ENCODE data around the gene NRP1. TPM values are rescaled to one million over a fixed set of nuclear protein-coding genes. Genes with fewer than 3 reads are reported as not detected.

The NRP1 gene
- total RNA-seq, 1 experiment from 2014 or later: 3.0 TPM

DNA sequence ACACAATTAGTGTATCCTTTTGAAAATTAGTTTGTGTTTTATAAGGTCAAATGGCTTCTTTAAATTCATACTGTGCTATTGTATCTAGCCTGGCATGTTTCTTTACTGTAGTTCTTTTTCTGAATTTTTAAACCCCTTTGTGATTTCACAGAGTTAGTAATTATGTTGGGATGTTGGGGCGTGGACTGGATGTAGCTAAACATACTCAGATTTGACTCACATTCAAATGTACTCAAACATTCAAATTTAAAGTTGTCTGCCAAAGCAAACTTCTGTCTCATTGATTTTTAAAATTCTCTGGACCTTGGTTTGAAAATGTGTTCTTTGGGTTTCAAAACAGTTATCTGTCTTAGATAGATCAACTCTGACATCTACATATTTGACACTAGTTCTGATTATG is 7.2 kb upstream of the NRP1 start:
- ATAC-seq (no peak), DNase-seq (ENCODE audit: low spot score) (no peak)
- ChIA-PET CTCF (no interaction called here), POLR2A (no interaction called here)
- no peak overlapping the region for H3K27ac Mint-ChIP-seq
- no peaks in the 10 kb centered on the region for H3K36me3 Mint-ChIP-seq
- TF ChIP-seq, protein P1, sequence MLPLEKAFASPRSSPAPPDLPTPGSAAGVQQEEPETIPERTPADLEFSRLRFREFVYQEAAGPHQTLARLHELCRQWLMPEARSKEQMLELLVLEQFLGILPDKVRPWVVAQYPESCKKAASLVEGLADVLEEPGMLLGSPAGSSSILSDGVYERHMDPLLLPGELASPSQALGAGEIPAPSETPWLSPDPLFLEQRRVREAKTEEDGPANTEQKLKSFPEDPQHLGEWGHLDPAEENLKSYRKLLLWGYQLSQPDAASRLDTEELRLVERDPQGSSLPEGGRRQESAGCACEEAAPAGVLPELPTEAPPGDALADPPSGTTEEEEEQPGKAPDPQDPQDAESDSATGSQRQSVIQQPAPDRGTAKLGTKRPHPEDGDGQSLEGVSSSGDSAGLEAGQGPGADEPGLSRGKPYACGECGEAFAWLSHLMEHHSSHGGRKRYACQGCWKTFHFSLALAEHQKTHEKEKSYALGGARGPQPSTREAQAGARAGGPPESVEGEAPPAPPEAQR (CRISPR knock-in tag; IDR thresholded peaks at IDR 0.05): no peak
- TF ChIP-seq, protein P2, sequence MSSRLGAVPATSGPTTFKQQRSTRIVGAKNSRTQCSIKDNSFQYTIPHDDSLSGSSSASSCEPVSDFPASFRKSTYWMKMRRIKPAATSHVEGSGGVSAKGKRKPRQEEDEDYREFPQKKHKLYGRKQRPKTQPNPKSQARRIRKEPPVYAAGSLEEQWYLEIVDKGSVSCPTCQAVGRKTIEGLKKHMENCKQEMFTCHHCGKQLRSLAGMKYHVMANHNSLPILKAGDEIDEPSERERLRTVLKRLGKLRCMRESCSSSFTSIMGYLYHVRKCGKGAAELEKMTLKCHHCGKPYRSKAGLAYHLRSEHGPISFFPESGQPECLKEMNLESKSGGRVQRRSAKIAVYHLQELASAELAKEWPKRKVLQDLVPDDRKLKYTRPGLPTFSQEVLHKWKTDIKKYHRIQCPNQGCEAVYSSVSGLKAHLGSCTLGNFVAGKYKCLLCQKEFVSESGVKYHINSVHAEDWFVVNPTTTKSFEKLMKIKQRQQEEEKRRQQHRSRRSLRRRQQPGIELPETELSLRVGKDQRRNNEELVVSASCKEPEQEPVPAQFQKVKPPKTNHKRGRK (CRISPR knock-in tag; IDR thresholded peaks at IDR 0.05; ENCODE audit: borderline replicate concordance): no peak
- TF ChIP-seq ZNF416 (CRISPR knock-in tag; IDR thresholded peaks at IDR 0.05) (no peak), FOXJ3 (CRISPR knock-in tag; IDR thresholded peaks at IDR 0.05; ENCODE audit: borderline replicate concordance) (no peak), TCF7 (CRISPR knock-in tag; IDR thresholded peaks at IDR 0.05; ENCODE audit: low read depth) (no peak), TEAD1 (CRISPR knock-in tag; IDR thresholded peaks at IDR 0.05) (no peak), ELF4 (CRISPR knock-in tag; IDR thresholded peaks at IDR 0.05; ENCODE audit: low read depth) (no peak), ATF1 (CRISPR knock-in tag; IDR thresholded peaks at IDR 0.05) (no peak), NFYB (CRISPR knock-in tag; conservative IDR thresholded peaks at IDR 0.05; ENCODE audit: low read depth) (no peak), MXD4 (CRISPR knock-in tag; IDR thresholded peaks at IDR 0.05; ENCODE audit: borderline replicate concordance) (no peak), ZNF232 (CRISPR knock-in tag; IDR thresholded peaks at IDR 0.05) (no peak), ZNF138 (CRISPR knock-in tag; conservative IDR thresholded peaks at IDR 0.05) (no peak), TEAD4 (CRISPR knock-in tag; IDR thresholded peaks at IDR 0.05) (no peak)
- TF ChIP-seq, protein P3, sequence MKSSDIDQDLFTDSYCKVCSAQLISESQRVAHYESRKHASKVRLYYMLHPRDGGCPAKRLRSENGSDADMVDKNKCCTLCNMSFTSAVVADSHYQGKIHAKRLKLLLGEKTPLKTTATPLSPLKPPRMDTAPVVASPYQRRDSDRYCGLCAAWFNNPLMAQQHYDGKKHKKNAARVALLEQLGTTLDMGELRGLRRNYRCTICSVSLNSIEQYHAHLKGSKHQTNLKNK (CRISPR knock-in tag; IDR thresholded peaks at IDR 0.05): no peak
- TF ChIP-seq, protein P4, sequence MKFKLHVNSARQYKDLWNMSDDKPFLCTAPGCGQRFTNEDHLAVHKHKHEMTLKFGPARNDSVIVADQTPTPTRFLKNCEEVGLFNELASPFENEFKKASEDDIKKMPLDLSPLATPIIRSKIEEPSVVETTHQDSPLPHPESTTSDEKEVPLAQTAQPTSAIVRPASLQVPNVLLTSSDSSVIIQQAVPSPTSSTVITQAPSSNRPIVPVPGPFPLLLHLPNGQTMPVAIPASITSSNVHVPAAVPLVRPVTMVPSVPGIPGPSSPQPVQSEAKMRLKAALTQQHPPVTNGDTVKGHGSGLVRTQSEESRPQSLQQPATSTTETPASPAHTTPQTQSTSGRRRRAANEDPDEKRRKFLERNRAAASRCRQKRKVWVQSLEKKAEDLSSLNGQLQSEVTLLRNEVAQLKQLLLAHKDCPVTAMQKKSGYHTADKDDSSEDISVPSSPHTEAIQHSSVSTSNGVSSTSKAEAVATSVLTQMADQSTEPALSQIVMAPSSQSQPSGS (CRISPR knock-in tag; IDR thresholded peaks at IDR 0.05; ENCODE audit: borderline replicate concordance, low read depth): no peak
- TF ChIP-seq, protein P5, sequence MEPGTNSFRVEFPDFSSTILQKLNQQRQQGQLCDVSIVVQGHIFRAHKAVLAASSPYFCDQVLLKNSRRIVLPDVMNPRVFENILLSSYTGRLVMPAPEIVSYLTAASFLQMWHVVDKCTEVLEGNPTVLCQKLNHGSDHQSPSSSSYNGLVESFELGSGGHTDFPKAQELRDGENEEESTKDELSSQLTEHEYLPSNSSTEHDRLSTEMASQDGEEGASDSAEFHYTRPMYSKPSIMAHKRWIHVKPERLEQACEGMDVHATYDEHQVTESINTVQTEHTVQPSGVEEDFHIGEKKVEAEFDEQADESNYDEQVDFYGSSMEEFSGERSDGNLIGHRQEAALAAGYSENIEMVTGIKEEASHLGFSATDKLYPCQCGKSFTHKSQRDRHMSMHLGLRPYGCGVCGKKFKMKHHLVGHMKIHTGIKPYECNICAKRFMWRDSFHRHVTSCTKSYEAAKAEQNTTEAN (CRISPR knock-in tag; IDR thresholded peaks at IDR 0.05): no peak
- TF ChIP-seq, protein P6, sequence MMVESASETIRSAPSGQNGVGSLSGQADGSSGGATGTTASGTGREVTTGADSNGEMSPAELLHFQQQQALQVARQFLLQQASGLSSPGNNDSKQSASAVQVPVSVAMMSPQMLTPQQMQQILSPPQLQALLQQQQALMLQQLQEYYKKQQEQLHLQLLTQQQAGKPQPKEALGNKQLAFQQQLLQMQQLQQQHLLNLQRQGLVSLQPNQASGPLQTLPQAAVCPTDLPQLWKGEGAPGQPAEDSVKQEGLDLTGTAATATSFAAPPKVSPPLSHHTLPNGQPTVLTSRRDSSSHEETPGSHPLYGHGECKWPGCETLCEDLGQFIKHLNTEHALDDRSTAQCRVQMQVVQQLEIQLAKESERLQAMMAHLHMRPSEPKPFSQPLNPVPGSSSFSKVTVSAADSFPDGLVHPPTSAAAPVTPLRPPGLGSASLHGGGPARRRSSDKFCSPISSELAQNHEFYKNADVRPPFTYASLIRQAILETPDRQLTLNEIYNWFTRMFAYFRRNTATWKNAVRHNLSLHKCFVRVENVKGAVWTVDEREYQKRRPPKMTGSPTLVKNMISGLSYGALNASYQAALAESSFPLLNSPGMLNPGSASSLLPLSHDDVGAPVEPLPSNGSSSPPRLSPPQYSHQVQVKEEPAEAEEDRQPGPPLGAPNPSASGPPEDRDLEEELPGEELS (CRISPR knock-in tag; IDR thresholded peaks at IDR 0.05): no peak
- TF ChIP-seq, protein P7, sequence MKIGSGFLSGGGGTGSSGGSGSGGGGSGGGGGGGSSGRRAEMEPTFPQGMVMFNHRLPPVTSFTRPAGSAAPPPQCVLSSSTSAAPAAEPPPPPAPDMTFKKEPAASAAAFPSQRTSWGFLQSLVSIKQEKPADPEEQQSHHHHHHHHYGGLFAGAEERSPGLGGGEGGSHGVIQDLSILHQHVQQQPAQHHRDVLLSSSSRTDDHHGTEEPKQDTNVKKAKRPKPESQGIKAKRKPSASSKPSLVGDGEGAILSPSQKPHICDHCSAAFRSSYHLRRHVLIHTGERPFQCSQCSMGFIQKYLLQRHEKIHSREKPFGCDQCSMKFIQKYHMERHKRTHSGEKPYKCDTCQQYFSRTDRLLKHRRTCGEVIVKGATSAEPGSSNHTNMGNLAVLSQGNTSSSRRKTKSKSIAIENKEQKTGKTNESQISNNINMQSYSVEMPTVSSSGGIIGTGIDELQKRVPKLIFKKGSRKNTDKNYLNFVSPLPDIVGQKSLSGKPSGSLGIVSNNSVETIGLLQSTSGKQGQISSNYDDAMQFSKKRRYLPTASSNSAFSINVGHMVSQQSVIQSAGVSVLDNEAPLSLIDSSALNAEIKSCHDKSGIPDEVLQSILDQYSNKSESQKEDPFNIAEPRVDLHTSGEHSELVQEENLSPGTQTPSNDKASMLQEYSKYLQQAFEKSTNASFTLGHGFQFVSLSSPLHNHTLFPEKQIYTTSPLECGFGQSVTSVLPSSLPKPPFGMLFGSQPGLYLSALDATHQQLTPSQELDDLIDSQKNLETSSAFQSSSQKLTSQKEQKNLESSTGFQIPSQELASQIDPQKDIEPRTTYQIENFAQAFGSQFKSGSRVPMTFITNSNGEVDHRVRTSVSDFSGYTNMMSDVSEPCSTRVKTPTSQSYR (CRISPR knock-in tag; IDR thresholded peaks at IDR 0.05): no peak
- peaks cover 18% of the 10 kb centered on the region for H3K4me1 Mint-ChIP-seq
- H3K9me3 Mint-ChIP-seq: peaks cover 5% of the 10 kb centered on the region
- no peak overlapping the region for H3K4me3 Mint-ChIP-seq
- peaks cover 32% of the 10 kb centered on the region for H3K27me3 Mint-ChIP-seq (ENCODE audit: low read depth)

All from WTC11 (cell line).